Globus pallidus (tissue), 1 donor: ENCODE results near the gene CEP95.
"Not testable (repeated sequence)": the region's sequence is repeated elsewhere in the genome, so short reads cannot be mapped to it uniquely, and the experiment has no call there.

Source experiments
- DNase-seq: peaks from one replicate; pipeline ENCODE4 v3.0.0-alpha.2; 2015; ENCODE audit warnings: low spot score

CEP95 gene

DNA sequence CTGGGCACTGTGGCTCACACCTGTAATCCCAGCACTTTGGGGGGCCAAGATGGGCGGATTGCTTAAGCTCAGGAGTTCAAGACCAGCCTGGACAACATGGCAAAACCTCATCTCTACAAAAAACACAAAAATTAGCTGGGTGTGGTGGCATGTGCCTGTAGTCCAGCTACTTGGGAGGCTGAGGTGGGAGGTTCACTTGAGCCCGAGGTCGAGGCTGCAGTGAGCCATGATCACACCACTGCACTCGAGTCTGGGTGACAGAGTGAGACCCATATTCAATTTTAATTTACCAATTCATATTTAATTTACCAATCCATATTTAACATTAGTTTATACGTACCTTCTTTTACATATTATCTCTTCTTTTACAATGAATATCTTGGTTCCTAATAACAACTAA is 11.5 kb upstream of the CEP95 start:
- not testable (repeated sequence) for DNase-seq

DNA sequence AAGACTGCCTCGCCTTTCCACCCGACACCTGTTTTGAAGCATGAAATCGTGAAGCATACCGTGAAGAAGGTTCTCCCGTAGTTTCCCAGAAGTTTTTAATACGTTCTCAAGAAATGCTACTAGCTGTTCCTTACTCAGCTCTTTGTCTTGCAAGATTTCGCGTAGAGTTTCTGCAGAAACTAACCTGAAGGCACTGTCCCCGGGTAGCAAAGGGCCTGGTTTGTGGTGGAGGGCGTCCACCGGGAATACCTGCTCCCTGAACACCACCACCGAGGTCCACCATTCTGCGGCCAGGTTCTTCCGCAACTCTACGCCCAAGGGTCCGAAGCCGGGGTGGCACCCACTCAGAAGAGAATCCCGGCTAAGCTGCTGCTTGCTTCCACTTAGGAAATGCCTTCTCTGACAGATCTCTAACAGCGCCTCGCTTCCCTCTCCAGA is 10.4 kb upstream of the CEP95 start:
- DNase-seq: peak; percentile 15

DNA sequence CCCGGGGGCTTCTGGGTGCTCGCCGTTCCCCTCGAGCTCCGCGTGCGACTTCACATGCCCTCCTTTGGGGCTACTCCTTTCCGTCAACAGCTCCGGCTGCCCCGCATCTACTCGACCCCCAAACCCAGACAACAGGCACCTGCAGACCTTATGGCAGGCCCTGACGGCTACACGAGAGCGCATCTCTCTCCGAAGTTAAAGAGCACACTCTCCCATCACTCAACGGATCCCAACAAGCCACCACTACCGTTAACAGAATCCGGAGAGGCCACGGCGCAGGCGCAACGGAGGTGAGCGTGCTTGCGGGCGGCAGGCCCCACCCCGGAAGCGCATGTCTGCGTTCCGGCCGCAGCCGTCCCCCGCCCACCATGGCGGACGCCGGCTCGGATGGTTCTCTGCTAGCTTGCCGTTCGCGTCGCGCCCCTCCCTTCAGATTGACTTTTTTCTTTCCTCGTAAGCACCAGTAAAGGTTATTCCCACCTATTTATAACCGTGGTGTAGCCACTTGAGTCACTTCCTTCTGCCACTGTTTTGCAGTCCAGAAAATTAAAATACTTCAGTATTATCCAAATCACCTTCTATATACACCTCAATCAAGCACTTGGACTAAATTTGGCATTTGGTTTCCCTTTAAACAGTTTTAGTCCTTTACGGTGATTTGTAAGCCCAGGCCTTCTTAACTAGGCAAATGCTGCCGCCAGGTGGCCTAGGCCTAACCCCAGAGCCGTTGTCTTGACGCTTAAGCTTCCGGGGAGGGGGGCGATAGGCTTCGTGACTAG is 9.8 kb upstream of the CEP95 start, which contains the start of gene POLG2:
Gene POLG2, minus strand, starts transcription at position 269 of the 779 bp plus-strand sequence. Its CDS starts 86 bp downstream, at position 183.
- peak; percentile 86 for DNase-seq

DNA sequence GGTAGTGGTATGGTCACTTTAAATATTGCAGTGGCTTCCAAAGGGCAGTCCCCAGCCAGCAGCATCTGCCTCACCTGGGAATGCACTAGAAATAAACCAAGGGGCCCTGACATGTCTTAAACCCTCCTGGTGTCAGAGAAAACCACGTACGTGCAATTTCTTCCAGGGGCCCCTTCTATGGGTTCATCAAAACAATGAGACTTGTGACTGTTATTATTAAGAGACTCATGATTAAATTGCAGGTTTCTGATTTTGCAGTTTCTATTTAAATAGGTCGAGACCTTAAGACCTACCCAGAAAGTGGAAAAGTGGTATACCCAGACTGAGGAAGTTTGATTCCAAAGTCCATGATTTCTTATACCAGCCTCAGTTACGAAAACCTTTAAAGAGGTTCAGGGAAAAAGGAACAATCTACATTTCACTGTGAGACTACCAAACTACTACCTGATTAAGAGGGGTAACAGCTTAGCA is 9.2 kb upstream of the CEP95 start:
- no peak for DNase-seq

DNA sequence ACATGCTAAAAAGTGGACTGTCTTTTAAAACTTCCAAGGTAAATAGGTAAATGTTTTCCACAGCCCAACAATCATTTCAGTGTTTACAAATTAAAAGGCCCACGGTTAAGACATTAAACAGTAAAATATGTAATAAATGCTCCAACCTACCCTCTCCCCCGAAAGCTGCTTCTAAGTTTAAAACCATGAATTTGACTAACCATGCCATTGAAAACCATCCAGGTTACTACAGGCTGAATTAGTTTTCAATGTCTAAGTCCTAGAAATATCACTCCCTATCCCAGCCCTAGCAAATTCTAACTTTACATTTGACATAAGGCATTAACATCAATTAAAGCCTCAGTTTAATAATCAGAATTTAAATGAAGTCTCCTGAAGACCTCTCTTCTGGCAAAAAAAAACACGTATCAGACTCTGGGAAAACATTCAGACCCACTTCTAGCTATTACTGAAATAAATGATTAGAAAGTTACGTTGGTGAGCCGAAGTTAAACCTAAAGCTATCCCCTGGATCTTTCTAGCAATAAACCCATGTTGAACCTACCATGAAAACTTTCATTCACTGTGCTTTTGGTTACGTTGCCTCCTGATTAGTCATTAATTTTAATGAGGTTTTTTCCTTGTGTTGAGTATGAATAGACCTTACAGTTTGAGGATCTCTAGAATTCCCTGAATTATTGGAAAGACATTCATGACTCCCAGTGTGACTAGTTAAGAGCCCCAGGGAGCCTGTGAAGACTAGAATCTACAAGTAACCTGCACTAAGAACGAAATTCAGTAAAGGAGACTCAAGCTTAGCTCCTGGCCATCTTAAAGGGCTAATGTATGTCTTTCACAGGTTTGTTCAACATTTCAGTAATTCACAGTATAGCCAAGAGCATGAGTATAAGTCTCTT is 8.2 kb upstream of the CEP95 start:
- DNase-seq: no peak

DNA sequence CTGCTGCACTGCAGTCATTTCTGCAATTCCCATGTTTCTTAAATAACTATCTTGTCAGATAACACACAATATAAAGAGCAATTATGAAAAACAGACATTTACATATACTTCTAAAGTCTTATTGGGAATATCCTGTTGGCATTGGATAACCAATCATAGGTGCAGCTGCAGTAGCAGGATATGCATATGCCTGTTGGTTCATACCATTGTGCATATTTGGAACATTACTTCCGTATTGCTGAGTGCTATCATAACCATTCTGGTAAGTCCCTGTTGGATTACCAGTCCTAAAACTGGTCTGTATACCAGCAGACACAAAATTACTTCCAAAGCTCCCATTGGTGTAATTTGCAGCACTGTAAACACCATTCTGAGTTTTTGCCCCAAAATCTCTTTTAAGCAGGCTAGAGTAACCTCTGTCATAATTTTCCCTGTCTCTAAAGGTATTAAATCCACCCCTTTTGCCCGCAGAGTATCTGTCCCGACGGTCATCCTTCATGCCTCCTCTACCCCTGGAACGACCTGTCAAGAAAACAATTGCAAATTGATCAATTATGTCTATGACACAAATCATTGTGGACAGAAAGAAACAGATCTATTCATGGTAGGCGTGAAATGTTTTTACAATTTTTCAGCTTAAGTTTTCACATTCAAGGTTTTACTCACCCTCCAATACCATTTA is 6.8 kb upstream of the CEP95 start:
- no peak for DNase-seq

DNA sequence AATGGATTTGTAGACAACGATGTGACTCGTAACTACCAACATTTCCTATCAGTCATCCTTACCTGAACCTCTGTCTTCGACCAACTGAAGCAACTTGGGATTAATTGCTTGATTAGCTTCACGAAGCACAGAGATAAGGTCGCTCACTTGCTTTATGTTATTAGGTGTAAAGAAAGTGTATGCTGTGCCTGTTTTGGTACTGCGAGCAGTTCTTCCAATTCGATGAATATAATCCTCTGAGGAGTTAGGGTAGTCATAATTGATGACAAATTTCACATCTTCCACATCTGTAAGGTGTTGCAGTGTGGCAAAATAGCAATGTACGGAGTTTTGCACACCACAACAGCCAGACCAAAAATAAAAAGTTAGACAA is 6.3 kb upstream of the CEP95 start:
- DNase-seq: no peak

DNA sequence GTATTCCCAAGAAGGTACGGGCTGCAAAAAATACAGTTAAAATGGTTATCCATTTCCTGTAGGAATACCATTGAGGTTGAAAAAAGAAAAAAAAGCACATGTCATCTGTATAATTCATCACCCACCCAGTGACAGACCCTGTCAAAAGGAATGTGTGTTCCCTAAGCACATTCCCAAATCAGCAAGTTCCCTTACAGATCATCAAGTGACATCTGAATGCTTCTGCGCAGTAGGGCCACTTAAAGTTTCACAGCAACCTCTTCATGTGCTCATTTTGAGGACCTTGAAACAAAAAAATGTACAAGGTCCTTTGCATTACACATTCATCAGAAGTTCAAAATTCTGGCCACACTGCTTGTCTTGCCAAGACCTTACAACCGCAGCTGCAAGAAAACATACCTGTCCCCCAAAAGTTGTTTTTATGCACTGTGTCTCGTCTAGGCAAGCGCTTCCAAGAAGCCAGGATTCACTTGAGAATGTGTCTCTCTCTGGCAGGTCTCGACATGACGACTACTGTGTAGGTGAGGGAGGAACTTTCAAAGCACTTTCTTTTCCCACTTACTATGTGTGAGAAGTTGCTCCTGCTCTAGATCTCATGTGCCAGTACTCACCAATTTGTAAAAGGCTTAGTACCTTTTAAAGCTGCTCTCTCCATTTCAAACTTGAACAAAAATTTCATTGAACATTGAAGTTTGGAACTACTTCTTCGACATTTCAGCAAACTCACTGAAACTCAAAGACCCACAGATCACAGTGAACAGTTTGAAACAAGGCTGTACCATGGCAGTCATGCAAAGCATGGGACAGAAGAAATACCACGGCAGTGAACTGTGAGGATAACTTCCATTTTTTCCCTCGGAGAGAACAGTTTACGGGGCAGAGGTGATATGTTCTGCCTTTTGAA is 5.7 kb upstream of the CEP95 start:
- no peak for DNase-seq

DNA sequence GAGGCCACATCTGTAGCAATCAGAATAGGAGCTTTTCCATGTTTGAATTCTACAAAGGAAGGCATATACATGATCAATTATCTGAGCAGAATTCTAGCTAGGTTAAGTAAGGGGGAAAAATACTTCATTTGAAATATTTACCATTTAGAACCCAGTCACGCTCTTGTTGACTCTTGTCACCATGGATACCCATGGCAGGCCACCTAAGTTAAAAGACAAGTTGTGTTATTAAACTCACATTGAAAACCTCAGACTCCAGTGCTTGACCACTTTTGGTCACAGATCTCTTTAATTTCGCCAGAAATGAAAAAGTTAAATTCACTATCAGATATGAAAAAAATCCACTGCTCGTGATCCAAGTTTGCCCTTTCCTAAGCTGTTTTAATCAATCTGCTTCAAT is 4.8 kb upstream of the CEP95 start:
- no peak for DNase-seq

DNA sequence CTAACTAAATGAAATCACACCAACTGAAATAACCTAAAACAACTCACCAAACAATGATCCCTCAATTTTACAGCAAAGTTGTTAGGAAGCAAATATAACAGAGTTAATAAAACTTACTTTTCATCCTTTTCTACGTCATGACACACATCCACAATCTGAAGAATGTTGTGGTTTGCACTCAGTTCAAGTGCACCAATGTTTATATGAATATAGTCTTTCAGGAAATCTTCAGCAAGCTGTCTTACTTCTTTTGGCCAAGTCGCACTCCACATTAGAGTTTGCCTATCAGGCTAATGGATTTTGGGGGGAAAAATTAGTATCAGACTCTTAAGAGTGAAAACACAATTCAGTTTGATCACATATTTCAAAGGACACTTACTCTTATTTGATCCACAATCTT is 4.0 kb upstream of the CEP95 start:
- no peak for DNase-seq

DNA sequence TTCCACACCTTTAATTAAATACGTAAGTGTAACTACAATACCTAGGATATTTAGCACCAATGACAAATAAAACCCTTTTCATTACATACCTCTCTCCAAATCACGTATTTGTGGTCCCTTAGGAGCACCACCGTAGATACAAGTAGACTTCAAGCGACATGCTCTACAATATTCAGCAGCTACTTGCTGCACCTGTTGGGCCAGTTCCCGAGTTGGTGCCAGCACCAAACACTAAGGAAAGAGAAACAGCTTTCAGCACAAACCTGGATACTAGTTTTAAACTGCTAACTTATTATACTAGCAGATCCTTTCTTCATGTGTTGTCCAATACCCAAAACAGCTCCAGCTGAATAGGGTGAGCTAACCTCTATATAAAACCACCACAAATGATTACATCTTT is 3.4 kb upstream of the CEP95 start:
- DNase-seq: no peak

DNA sequence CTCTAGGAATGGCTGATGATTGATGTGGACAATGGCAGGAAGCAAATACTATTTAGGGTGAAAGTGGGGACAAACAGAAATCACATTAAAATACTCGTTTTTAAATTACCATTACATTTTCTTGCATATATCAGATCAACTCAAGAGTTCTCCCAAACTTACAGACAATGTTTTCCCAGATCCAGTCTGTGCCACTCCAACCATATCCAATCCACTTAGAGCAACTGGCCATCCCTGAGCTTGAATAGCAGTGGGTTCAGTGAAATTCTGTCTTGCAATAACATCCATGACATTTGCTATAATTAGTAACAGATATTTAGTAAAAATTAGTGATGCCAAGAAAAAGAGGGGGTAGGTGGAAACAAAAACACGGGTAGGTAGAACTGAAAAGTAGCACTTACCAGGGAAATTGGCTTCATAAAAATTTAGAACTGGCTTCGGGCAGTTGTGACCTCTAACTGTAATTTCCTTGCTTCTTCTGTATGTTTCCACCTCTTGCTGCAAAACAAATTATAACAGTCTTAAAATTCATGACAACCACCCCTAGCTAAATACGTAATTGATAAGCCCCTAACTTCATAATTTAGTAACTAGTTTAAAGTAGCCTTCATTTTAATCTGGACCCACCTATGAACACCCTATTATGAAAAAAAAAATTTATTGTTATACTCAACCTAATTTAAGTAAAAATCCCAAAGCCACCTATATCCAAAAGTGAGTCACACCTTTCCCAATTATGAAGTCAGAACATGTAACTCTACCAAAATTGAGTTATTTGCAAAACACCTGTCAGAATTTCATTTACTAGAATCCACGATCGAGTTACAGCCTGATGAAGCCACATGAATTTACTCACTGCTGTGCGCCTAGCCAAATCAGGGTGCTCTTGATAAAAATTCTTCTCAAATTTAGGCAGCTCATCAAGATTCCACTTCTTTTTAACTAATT is 2.7 kb upstream of the CEP95 start:
- no peak for DNase-seq

DNA sequence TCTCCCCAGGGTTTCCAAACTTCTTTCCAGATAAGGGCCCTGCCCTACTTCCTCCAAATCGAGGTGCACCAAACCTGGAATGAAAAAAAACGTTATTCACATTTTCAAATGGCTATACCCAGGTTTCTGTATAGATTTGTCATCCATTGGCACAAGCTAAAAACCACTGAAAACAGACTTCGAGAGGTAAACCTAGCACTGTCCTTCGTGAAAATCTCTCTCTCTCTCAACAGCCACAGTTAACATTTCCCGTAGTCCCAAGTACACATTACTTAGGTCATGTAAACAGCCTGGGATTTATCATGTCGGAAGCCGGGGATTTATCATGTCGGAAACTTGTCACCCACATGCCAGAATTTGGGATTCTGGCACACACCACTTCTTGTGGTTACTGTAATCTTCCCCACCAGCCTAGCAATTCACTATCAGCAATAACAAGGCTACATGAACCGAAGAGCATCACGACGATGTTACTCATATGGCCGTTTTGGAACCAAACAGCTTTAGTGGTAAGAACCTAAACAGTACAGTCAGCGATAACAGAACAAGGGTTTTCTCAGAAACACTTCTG is 1.9 kb upstream of the CEP95 start:
- no peak for DNase-seq

DNA sequence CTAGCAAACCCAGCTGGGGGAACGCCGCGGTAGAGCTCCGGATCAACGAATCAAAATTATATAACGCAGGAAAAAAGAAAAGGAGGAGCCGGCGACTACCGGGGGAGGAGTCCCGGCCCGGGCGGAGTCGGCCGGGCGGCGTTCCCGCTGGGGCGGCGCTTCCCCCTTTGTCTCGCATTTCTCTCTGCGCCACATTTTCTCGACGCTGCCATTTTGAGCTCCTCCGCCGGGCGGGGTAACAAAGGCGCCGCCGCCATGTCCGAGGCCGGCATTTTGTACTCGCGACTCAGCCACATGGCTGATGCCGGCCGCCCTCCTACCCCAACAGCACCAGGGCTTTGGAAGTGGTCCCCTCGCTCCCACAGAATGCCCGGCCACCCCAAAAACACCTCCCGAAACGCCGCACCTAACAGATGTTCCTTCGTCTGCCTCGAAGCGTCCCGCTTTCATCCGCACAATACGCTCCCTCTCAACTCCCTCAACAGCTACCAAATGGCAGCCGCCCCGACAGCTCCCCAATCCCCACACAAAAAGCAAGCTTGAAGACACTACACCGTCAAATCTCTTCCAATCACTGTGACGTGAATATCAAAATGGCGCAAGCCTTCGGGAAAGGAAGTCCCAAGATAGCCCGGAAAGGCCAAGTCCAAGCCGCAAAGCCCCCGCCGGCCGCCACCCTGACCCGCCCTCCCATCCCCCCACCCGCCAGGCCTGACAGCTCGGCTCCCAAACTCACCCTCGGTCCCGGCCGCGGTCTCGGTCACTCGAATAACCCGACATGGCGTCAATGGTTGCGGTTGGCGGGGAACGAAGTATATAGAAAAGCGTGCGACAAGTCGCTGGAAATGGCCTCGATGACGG is 1.2 kb upstream of the CEP95 start:
- DNase-seq: peak; percentile 88

DNA sequence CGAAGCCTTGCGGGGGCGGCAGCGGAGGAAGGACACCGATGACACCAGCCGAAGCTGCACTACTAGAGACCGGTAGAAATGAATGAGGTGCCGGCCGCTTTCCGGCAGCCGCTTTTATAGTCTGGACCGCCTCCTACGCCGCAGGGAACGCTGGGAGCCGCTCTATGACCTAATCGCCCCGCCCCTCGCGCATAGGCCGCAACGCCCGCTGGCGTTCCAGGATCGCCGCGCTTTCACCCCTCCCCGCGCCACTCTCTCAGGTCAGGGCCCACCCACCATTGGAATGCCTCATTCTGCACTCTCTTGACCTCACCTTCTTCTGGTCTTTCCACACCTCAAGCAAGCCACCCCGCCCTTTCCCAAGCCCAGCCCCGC is 589 bp upstream of the CEP95 start, which contains the start of gene DDX5:
Gene DDX5, minus strand, starts transcription at position 89 of the 375 bp plus-strand sequence. CDS start 170 bp downstream, outside the sequence.
- peak; percentile 94 for DNase-seq

DNA sequence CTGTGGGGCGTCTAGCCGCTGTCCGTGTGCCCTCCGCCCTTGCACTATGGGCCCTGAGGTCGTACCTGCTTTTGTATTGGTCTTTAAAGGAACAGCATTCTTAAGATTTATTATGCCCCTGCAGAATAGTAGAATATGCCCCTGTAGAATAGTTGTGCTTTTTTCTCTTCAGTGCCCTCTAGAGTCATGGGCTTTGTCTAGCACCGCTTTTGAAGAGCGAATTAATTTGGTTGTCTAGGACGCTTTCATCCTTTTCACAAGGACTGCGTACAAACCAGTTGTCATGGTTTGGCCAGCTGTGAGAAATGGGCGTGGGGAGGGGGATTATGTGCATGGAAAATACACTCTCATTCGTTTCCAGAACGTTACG is 621 bp downstream of the CEP95 start:
- DNase-seq: peak; percentile 72

DNA sequence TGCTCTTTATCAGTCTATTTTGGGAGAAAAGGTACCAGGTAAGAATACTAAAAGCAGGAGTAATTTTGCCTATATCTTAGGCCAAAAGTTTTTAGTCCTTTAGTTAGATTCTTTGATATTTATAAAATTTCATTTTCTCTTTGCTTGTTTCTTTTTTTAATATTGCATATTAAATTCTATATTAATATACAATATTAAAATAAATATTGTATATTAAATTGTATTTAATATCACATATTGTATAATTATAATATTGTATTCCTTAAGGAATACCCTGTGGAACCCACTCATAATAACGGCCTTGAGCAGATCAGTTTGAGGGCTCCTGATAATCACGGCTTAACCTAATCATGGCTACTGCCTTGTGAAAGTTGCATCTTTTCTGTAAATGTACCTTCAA is 1.9 kb downstream of the CEP95 start:
- DNase-seq: no peak

DNA sequence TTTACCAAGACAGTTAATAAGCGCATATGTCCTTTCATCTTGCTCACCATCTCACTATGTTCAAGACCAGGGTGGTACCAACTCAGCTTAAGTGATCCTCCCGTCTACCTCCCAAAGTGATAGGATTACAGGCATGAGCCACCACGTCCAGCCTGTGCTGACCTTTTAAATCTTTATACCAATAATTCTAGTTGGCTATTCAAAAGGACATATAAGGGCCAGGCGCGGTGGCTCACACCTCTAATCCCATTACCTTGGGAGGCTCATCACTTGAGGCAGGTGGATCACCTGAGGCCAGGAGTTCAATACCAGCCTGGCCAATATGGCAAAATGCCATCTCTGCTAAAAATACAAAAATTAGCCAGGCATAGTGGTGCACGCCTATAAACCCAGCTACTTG is 2.4 kb downstream of the CEP95 start:
- no peak for DNase-seq

DNA sequence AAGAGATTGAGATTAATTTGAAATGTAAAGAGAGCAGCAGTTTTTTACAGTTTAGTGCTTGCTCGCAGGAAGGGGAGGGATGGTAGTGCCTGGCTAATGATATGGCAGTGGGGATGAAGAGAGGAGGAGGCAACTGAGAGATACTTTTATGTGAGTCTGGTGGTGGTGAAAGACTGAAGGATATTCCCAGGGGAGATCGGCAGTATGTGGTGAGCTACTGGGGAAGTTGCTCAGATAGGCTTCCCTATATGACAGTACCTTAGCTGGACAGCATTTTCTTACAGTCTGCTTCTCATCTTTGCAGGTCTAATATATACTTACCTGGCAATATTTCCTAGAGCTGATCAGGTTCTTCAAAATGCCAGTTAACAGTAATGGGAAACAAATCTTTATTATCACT is 8.6 kb downstream of the CEP95 start:
- DNase-seq: no peak
